Activated CD4-positive, alpha-beta T cell treated with anti-CD3 and anti-CD28 coated beads, Interleukin-2, amount 10 ng/mL, durations not matched to agents 24 days and 14 days (primary cell): ENCODE data around the gene NPLOC4. TPM values are rescaled to one million over a fixed set of nuclear protein-coding genes. Genes with fewer than 3 reads are reported as not detected.

Experiments used
- DNase-seq: peaks from one replicate; pipeline ENCODE4 v3.0.0; 2022
- H3K27ac Mint-ChIP-seq: one replicate; pipeline ENCODE4 v1.8.0; 2022; ENCODE audit warnings: mild to moderate bottlenecking, mixed read lengths
- H3K27me3 Mint-ChIP-seq: one replicate; pipeline ENCODE4 v1.8.0; 2022; ENCODE audit warnings: mixed read lengths
- H3K36me3 Mint-ChIP-seq: one replicate; pipeline ENCODE4 v1.8.0; 2022; ENCODE audit warnings: low read depth, mild to moderate bottlenecking, mixed read lengths
- H3K4me1 Mint-ChIP-seq: one replicate; pipeline ENCODE4 v1.8.0; 2021; ENCODE audit warnings: mixed read lengths
- H3K4me3 Mint-ChIP-seq: one replicate; pipeline ENCODE4 v1.8.0; 2022; ENCODE audit warnings: mild to moderate bottlenecking, moderate library complexity, mixed read lengths
- H3K9me3 Mint-ChIP-seq: one replicate; pipeline ENCODE4 v1.8.0; 2021; ENCODE audit warnings: mixed read lengths
- intact Hi-C: fragments of 100-400 bp; cut with micrococcal nuclease; formaldehyde crosslinking; loops from one replicate; pipeline ENCODE4 v1.15.1; 2023
- total RNA-seq: library from RNA; stranded (reverse); gene quantifications from 2 replicates; pipeline ENCODE4 v1.2.3, GENCODE V29; 2022

Gene NPLOC4
- total RNA-seq, 1 donor from 2014 or later: 147 TPM

GRCh38 chr17:81652906-81653771 is 16.2 kb upstream of the NPLOC4 start:
- H3K27ac Mint-ChIP-seq: peak overlapping the region; percentile 82
- H3K36me3 Mint-ChIP-seq: no peaks in the 10 kb centered on the region
- H3K4me1 Mint-ChIP-seq: peaks cover 11% of the 10 kb centered on the region
- DNase-seq: peak; percentile 76
- intact Hi-C loops: no loop called here
- H3K27me3 Mint-ChIP-seq: peaks cover 6% of the 10 kb centered on the region
- peak overlapping the region; percentile 87 for H3K4me3 Mint-ChIP-seq
- no peaks in the 10 kb centered on the region for H3K9me3 Mint-ChIP-seq

GRCh38 chr17:81651692-81652091 is 14.8 kb upstream of the NPLOC4 start:
- H3K27ac Mint-ChIP-seq: no peak overlapping the region
- peak overlapping the region; percentile 5 for H3K4me3 Mint-ChIP-seq
- H3K27me3 Mint-ChIP-seq: peaks cover 16% of the 10 kb centered on the region
- DNase-seq: no peak
- no peaks in the 10 kb centered on the region for H3K36me3 Mint-ChIP-seq
- intact Hi-C loops: no loop called here
- H3K4me1 Mint-ChIP-seq: peaks cover 4% of the 10 kb centered on the region
- H3K9me3 Mint-ChIP-seq: no peaks in the 10 kb centered on the region

- Mint-ChIP-seq H3K9me3 (no peaks in the 10 kb centered on the region), H3K4me1 (peaks cover 4% of the 10 kb centered on the region), H3K4me3 (no peak overlapping the region), H3K27ac (no peak overlapping the region), H3K36me3 (no peaks in the 10 kb centered on the region), H3K27me3 (peaks cover 17% of the 10 kb centered on the region)
- no peak for DNase-seq
- intact Hi-C loops: no loop called here
Observed at GRCh38 chr17:81650951-81651350, 14.0 kb upstream of the NPLOC4 start.

GRCh38 chr17:81648707-81649085 is 11.8 kb upstream of the NPLOC4 start:
- intact Hi-C loops: no loop called here
- no peak for DNase-seq
- H3K36me3 Mint-ChIP-seq: no peaks in the 10 kb centered on the region
- H3K27me3 Mint-ChIP-seq: peaks cover 17% of the 10 kb centered on the region
- no peak overlapping the region for H3K27ac Mint-ChIP-seq
- no peak overlapping the region for H3K4me3 Mint-ChIP-seq
- H3K9me3 Mint-ChIP-seq: no peaks in the 10 kb centered on the region
- peaks cover 4% of the 10 kb centered on the region for H3K4me1 Mint-ChIP-seq

- H3K27me3 Mint-ChIP-seq: peaks cover 17% of the 10 kb centered on the region
- no peak overlapping the region for H3K27ac Mint-ChIP-seq
- H3K9me3 Mint-ChIP-seq: no peaks in the 10 kb centered on the region
- intact Hi-C loops: no loop called here
- no peaks in the 10 kb centered on the region for H3K4me1 Mint-ChIP-seq
- no peak overlapping the region for H3K4me3 Mint-ChIP-seq
- no peak for DNase-seq
- H3K36me3 Mint-ChIP-seq: no peaks in the 10 kb centered on the region
Observed at GRCh38 chr17:81648013-81648706, 11.2 kb upstream of the NPLOC4 start.

GRCh38 chr17:81647640-81648012 is 10.7 kb upstream of the NPLOC4 start:
- Mint-ChIP-seq H3K4me1 (no peaks in the 10 kb centered on the region), H3K27me3 (peaks cover 17% of the 10 kb centered on the region), H3K36me3 (no peaks in the 10 kb centered on the region), H3K4me3 (no peak overlapping the region), H3K27ac (no peak overlapping the region), H3K9me3 (no peaks in the 10 kb centered on the region)
- DNase-seq: no peak
- intact Hi-C loops: no loop called here

- no peaks in the 10 kb centered on the region for H3K36me3 Mint-ChIP-seq
- H3K9me3 Mint-ChIP-seq: no peaks in the 10 kb centered on the region
- intact Hi-C loops: no loop called here
- no peak overlapping the region for H3K27ac Mint-ChIP-seq
- no peak for DNase-seq
- no peaks in the 10 kb centered on the region for H3K4me1 Mint-ChIP-seq
- peaks cover 17% of the 10 kb centered on the region for H3K27me3 Mint-ChIP-seq
- no peak overlapping the region for H3K4me3 Mint-ChIP-seq
Observed at GRCh38 chr17:81646869-81647600, 10.1 kb upstream of the NPLOC4 start.

GRCh38 chr17:81644976-81645952 is 8.4 kb upstream of the NPLOC4 start:
- intact Hi-C loops: no loop called here
- Mint-ChIP-seq H3K36me3 (no peaks in the 10 kb centered on the region), H3K27ac (no peak overlapping the region)

GRCh38 chr17:81644496-81644895 is 7.6 kb upstream of the NPLOC4 start:
- no peak overlapping the region for H3K27ac Mint-ChIP-seq
- no peaks in the 10 kb centered on the region for H3K4me1 Mint-ChIP-seq

More at GRCh38 chr17:81644976-81645952, 8.4 kb upstream of the NPLOC4 start:
- Mint-ChIP-seq H3K9me3 (no peaks in the 10 kb centered on the region), H3K4me3 (no peak overlapping the region), H3K4me1 (no peaks in the 10 kb centered on the region), H3K27me3 (peaks cover 17% of the 10 kb centered on the region)
- no peak for DNase-seq

GRCh38 chr17:81641825-81642489 is 5.0 kb upstream of the NPLOC4 start:
- peaks cover 3% of the 10 kb centered on the region for H3K27me3 Mint-ChIP-seq
- no peak overlapping the region for H3K4me3 Mint-ChIP-seq
- peaks cover 3% of the 10 kb centered on the region for H3K4me1 Mint-ChIP-seq
- no peaks in the 10 kb centered on the region for H3K9me3 Mint-ChIP-seq
- no peak for DNase-seq
- H3K36me3 Mint-ChIP-seq: peaks cover under 1% of the 10 kb centered on the region
- H3K27ac Mint-ChIP-seq: no peak overlapping the region
- intact Hi-C loops: no loop called here

More at GRCh38 chr17:81644496-81644895, 7.6 kb upstream of the NPLOC4 start:
- H3K27me3 Mint-ChIP-seq: peaks cover 17% of the 10 kb centered on the region
- no peak overlapping the region for H3K4me3 Mint-ChIP-seq
- no peaks in the 10 kb centered on the region for H3K36me3 Mint-ChIP-seq
- intact Hi-C loops: no loop called here
- H3K9me3 Mint-ChIP-seq: no peaks in the 10 kb centered on the region
- DNase-seq: no peak

GRCh38 chr17:81640011-81640410 is 3.1 kb upstream of the NPLOC4 start:
- Mint-ChIP-seq H3K4me3 (no peak overlapping the region), H3K9me3 (no peaks in the 10 kb centered on the region), H3K27ac (no peak overlapping the region), H3K4me1 (peaks cover 12% of the 10 kb centered on the region), H3K27me3 (no peaks in the 10 kb centered on the region), H3K36me3 (peaks cover 7% of the 10 kb centered on the region)
- DNase-seq: no peak
- intact Hi-C loops: no loop called here

GRCh38 chr17:81638683-81639082 is 1.8 kb upstream of the NPLOC4 start:
- Mint-ChIP-seq H3K4me1 (peaks cover 14% of the 10 kb centered on the region), H3K4me3 (no peak overlapping the region), H3K36me3 (peaks cover 7% of the 10 kb centered on the region), H3K27ac (no peak overlapping the region), H3K27me3 (no peaks in the 10 kb centered on the region), H3K9me3 (no peaks in the 10 kb centered on the region)
- intact Hi-C loops: no loop called here
- no peak for DNase-seq
